HCT116 (cell line): Measurements from ENCODE around the gene BORCS5. TPM values are rescaled to one million over a fixed set of nuclear protein-coding genes. Genes with fewer than 3 reads are reported as not detected.

Source experiments
- ATAC-seq: fragments of 200-7000 bp; cut with Tn5 transposase; 2 replicates; pipeline ENCODE4 v1.9.1; 2020; ENCODE audit warnings: mild to moderate bottlenecking, moderate library complexity
- BruUV-seq: library from RNA; stranded (reverse); fragments of 400-500 nt; replicated peaks from 2 replicates; lab custom pipeline; 2021; lab: Mats Ljungman, UMichigan
- CTCF ChIA-PET: fragments of 300-600 bp; sonication (Branson Sonifier 250); formaldehyde crosslinking; loops from one replicate; lab custom pipeline; 2021; ENCODE audit warnings: antibody characterized with exemption; lab: Charles Lee
- POLR2A ChIA-PET: fragments of 300-600, 350-600 bp; sonication (Branson Sonifier 250); formaldehyde crosslinking; loops from one replicate; lab custom pipeline; 2021; ENCODE audit warnings: antibody characterized with exemption; lab: Charles Lee
- RAD21 ChIA-PET, 2 experiments: fragments of 300-600 bp; sonication (Branson Sonifier 250); formaldehyde crosslinking; loops; one replicate each; lab custom pipeline; 2023; ENCODE audit warnings: low total read pairs in 2 of 2; ENCODE audit not compliant: uncharacterized antibody in 2 of 2, unreplicated experiment in 2 of 2, low non-redundant PET in 1 of 2; lab: Charles Lee
- DNase-seq: peaks from one replicate; pipeline ENCODE4 v3.0.0-alpha.2; 2010; ENCODE audit warnings: low read depth, low spot score
- H2AFZ ChIP-seq: fragments of 200-600 bp; shearing (Covaris generic), sonication (generic); 2 replicates; pipeline ENCODE4 v1.6.1; 2017; ENCODE audit warnings: low read depth, mixed run types, mixed read lengths, antibody characterized with exemption, low read length; ENCODE audit not compliant: poor library complexity, severe bottlenecking
- H3K27ac ChIP-seq: 2 replicates; pipeline ENCODE4 v1.5.1; 2012; ENCODE audit warnings: low read depth, low read length
- H3K27me3 ChIP-seq: fragments of 200-600 bp; sonication (generic); 2 replicates; pipeline ENCODE4 v1.6.1; 2016; ENCODE audit warnings: mixed run types, low read length, mixed read lengths; ENCODE audit not compliant: insufficient read depth
- H3K36me3 ChIP-seq, 2 experiments: fragments of 200-500 bp in 1 of 2; fragments of 200-600 bp in 1 of 2; sonication (Bioruptor generic) in 1 of 2; sonication (generic) in 1 of 2; 2 replicates each; pipeline versions ENCODE4 v1.5.1 to v1.6.1; 2014 to 2016; ENCODE audit warnings: low read length in 2 of 2, inconsistent platforms in 1 of 2, mixed read lengths in 1 of 2, mixed run types in 1 of 2; ENCODE audit not compliant: insufficient read depth in 2 of 2, control insufficient read depth in 1 of 2
- H3K4me1 ChIP-seq, 2 experiments: fragments of 200-600 bp in 1 of 2; sonication (generic) in 1 of 2; 2 replicates each; pipeline versions ENCODE4 v1.5.1 to v1.6.1; 2012 to 2017; ENCODE audit warnings: low read length in 2 of 2, inconsistent platforms in 1 of 2, mild to moderate bottlenecking in 1 of 2, mixed read lengths in 1 of 2, mixed run types in 1 of 2, moderate library complexity in 1 of 2; ENCODE audit not compliant: insufficient read depth in 2 of 2, control insufficient read depth in 1 of 2
- H3K4me2 ChIP-seq: fragments of 200-600 bp; sonication (generic); 2 replicates; pipeline ENCODE4 v1.6.1; 2017; ENCODE audit warnings: mixed run types, low read length, mixed read lengths
- H3K4me3 ChIP-seq, 2 experiments: fragments of 200-600 bp in 1 of 2; sonication (generic) in 1 of 2; replicated peaks in 1 of 2; 2 replicates each; pipeline ENCODE4 v1.5.1; 2011 to 2016; ENCODE audit warnings: low read length in 2 of 2, control low read depth in 1 of 2, low read depth in 1 of 2, mild to moderate bottlenecking in 1 of 2, mixed read lengths in 1 of 2, mixed run types in 1 of 2
- H3K79me2 ChIP-seq: fragments of 200-600 bp; sonication (generic); 2 replicates; pipeline ENCODE4 v1.6.1; 2017; ENCODE audit warnings: mild to moderate bottlenecking, mixed run types, low read length, moderate library complexity, mixed read lengths; ENCODE audit not compliant: insufficient read depth
- H3K9ac ChIP-seq: fragments of 200-600 bp; sonication (generic); 2 replicates; pipeline ENCODE4 v1.6.1; 2016; ENCODE audit warnings: low read length, mixed read lengths
- H3K9me2 ChIP-seq: fragments of 200-600 bp; sonication (generic), shearing (Covaris generic); 2 replicates; pipeline ENCODE4 v1.6.1; 2017; ENCODE audit warnings: mixed run types, mild to moderate bottlenecking, moderate library complexity; ENCODE audit not compliant: insufficient read depth
- H3K9me3 ChIP-seq, 2 experiments: fragments of 200-500 bp in 1 of 2; fragments of 200-600 bp in 1 of 2; sonication (Bioruptor generic) in 1 of 2; sonication (generic) in 1 of 2; 2 replicates each; pipeline ENCODE4 v1.6.1; 2014 to 2017; ENCODE audit warnings: low read length in 2 of 2, mixed read lengths in 2 of 2, inconsistent platforms in 1 of 2, low read depth in 1 of 2, mild to moderate bottlenecking in 1 of 2, mixed run types in 1 of 2, moderate library complexity in 1 of 2; ENCODE audit not compliant: control insufficient read depth in 1 of 2, insufficient read depth in 1 of 2
- H4K20me1 ChIP-seq: fragments of 200-600 bp; sonication (generic), shearing (Covaris generic); 2 replicates; pipeline ENCODE4 v1.6.1; 2017; ENCODE audit warnings: mixed run types, mild to moderate bottlenecking, moderate library complexity; ENCODE audit not compliant: insufficient read depth
- ATF3 ChIP-seq: IDR thresholded peaks from 2 replicates; pipeline ENCODE4 v1.6.1; 2012
- CBX3 ChIP-seq: IDR thresholded peaks from 2 replicates; pipeline ENCODE4 v1.6.1; 2012; ENCODE audit warnings: low read depth
- CEBPB ChIP-seq: IDR thresholded peaks from 2 replicates; pipeline ENCODE4 v1.6.1; 2012; ENCODE audit warnings: low read depth
- CTCF ChIP-seq, 3 experiments: fragments of 200-600 bp in 1 of 3; sonication (generic) in 1 of 3; IDR thresholded peaks in 2 of 3; conservative IDR thresholded peaks in 1 of 3; 2 replicates each; pipeline ENCODE4 v1.5.1; 2012 to 2017; ENCODE audit warnings: low read depth in 2 of 3, low read length in 2 of 3, antibody characterized with exemption in 1 of 3, borderline replicate concordance in 1 of 3, control low read depth in 1 of 3, mild to moderate bottlenecking in 1 of 3, mixed read lengths in 1 of 3, mixed run types in 1 of 3, moderate library complexity in 1 of 3; ENCODE audit not compliant: insufficient read depth in 1 of 3
- ELF1 ChIP-seq: IDR thresholded peaks from 2 replicates; pipeline ENCODE4 v1.6.1; 2012; ENCODE audit warnings: low read depth, borderline replicate concordance
- EZH2 ChIP-seq: fragments of 200-600 bp; sonication (generic); IDR thresholded peaks from 2 replicates; pipeline ENCODE4 v1.6.1; 2017; ENCODE audit warnings: antibody characterized with exemption, mixed run types
- EZH2phosphoT487 ChIP-seq: fragments of 200-600 bp; IDR thresholded peaks from 2 replicates; pipeline ENCODE4 v1.6.1; 2018; ENCODE audit warnings: antibody characterized with exemption, borderline replicate concordance
- FOSL1 ChIP-seq: IDR thresholded peaks from 2 replicates; pipeline ENCODE4 v1.6.1; 2012; ENCODE audit warnings: low read depth
- JUND ChIP-seq: IDR thresholded peaks from 2 replicates; pipeline ENCODE4 v1.6.1; 2012
- POLR2A ChIP-seq: IDR thresholded peaks from 2 replicates; pipeline ENCODE4 v1.7.0; 2011; ENCODE audit warnings: borderline replicate concordance; ENCODE audit not compliant: insufficient read depth, insufficient read length; ENCODE audit errors: extremely low read depth
- POLR2AphosphoS5 ChIP-seq: IDR thresholded peaks from 2 replicates; pipeline ENCODE4 v1.6.1; 2011; ENCODE audit warnings: mild to moderate bottlenecking, low read depth, low read length, moderate library complexity
- RAD21 ChIP-seq: IDR thresholded peaks from 2 replicates; pipeline ENCODE4 v1.6.1; 2012; ENCODE audit warnings: low read depth, mild to moderate bottlenecking
- REST ChIP-seq: IDR thresholded peaks from 2 replicates; pipeline ENCODE4 v1.6.1; 2012; ENCODE audit warnings: low read depth
- SIN3A ChIP-seq: IDR thresholded peaks from 2 replicates; pipeline ENCODE4 v1.6.1; 2012; ENCODE audit warnings: low read depth
- SP1 ChIP-seq: IDR thresholded peaks from 2 replicates; pipeline ENCODE4 v1.6.1; 2012; ENCODE audit warnings: low read depth
- YY1 ChIP-seq: IDR thresholded peaks from 2 replicates; pipeline ENCODE4 v1.6.1; 2011; ENCODE audit warnings: low read length, low read depth, moderate library complexity, mild to moderate bottlenecking; ENCODE audit not compliant: insufficient replicate concordance; ENCODE audit errors: extremely low read depth
- ZBTB33 ChIP-seq: IDR thresholded peaks from 2 replicates; pipeline ENCODE4 v1.6.1; 2011; ENCODE audit warnings: mild to moderate bottlenecking, low read length, moderate library complexity; ENCODE audit not compliant: insufficient replicate concordance; ENCODE audit errors: extremely low read depth
- ZNF274 ChIP-seq: fragments of 200-500 bp; sonication (Bioruptor generic); IDR thresholded peaks from 2 replicates; pipeline ENCODE4 v1.6.1; 2014; ENCODE audit warnings: mild to moderate bottlenecking, low read depth, low read length, inconsistent platforms
- intact Hi-C: fragments of 100-400 bp; cut with micrococcal nuclease; formaldehyde crosslinking; loops from 2 replicates; pipeline ENCODE4 v1.10.0; 2022
- total RNA-seq: library from RNA; stranded (reverse); gene quantifications from one replicate; pipeline ENCODE4 v1.2.1, GENCODE V29; 2021; ENCODE audit not compliant: unreplicated experiment

Gene BORCS5
- total RNA-seq, 1 experiment from 2014 or later, result 8.7 TPM

GRCh38 chr12:12476857-12477531 lies 120.1 kb downstream of the BORCS5 start:
- Histone ChIP-seq H4K20me1 (no peaks in the 10 kb centered on the region), H2AFZ (no peak overlapping the region), H3K79me2 (no peaks in the 10 kb centered on the region), H3K4me1 (no peaks in the 10 kb centered on the region), H3K4me2 (no peak overlapping the region), H3K36me3 (0 out of 4 replicates have a peak, but pooled peaks cover 0 to 6% of the 10 kb centered on the region in 2 experiments), H3K9ac (no peak overlapping the region), H3K27me3 (no peaks in the 10 kb centered on the region), H3K9me2 (no peaks in the 10 kb centered on the region), H3K4me3 (no peak overlapping the region), H3K27ac (no peak overlapping the region), H3K9me3 (no peaks in the 10 kb centered on the region)
- POLR2A ChIA-PET, result no interaction called here
- CTCF ChIA-PET, result no interaction called here
- BruUV-seq, result no TSS peak
- TF ChIP-seq REST, result no peak
- no peak for TF ChIP-seq ELF1
- TF ChIP-seq POLR2A, result no peak
- TF ChIP-seq ZNF274, result no peak
- TF ChIP-seq SP1, result no peak
- TF ChIP-seq RAD21, result no peak
- no peak for TF ChIP-seq EZH2phosphoT487
- no peak for TF ChIP-seq CEBPB
- TF ChIP-seq CTCF (IDR thresholded peaks at IDR 0.05 in 2 of 3, conservative IDR thresholded peaks at IDR 0.05 in 1 of 3; ENCODE audit: borderline replicate concordance in 1 of 3, insufficient read depth in 1 of 3, low read depth in 2 of 3, low read length in 2 of 3), result no peak
- no peak for TF ChIP-seq YY1
- no peak for TF ChIP-seq JUND
- no peak for TF ChIP-seq CBX3
- no peak for TF ChIP-seq POLR2AphosphoS5
- TF ChIP-seq SIN3A, result no peak
- TF ChIP-seq EZH2, result no peak
- no peak for TF ChIP-seq ZBTB33
- no peak for TF ChIP-seq ATF3
- no peak for TF ChIP-seq FOSL1
- RAD21 ChIA-PET, result no interaction called here
- no peak for DNase-seq
- ATAC-seq, result no peak
- intact Hi-C loops, result no loop called here
